ENCODE measurements around the gene CFD. TPM values are rescaled to one million over a fixed set of nuclear protein-coding genes. Genes with fewer than 3 reads are reported as not detected.
A peak's percentile ranks its signal among the peaks of the same experiment; 100 is the strongest.

CFD gene
- total RNA-seq, 1 donor from 2014 or later = 1.8 TPM

DNA sequence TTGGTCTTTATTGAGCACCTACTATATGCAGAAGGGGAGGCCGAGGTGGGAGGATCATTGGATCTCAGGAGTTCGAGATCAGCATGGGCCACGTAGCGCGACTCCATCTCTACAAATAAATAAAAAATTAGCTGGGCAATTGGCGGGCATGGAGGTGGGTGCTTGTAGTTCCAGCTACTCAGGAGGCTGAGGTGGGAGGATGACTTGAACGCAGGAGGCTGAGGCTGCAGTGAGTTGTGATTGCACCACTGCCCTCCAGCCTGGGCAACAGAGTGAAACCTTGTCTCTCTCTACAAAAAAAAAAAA is 3.8 kb downstream of the CFD start:
- no peaks in the 10 kb centered on the region for H3K9me3 Mint-ChIP-seq
- peaks cover 6% of the 10 kb centered on the region for H3K27me3 Mint-ChIP-seq (ENCODE audit: low read depth)
- H3K4me3 Mint-ChIP-seq (ENCODE audit: low read depth) = peak overlapping the region; percentile 49
- no peak for DNase-seq (ENCODE audit: low spot score)
- intact Hi-C loops (cut with micrococcal nuclease) = loop anchor here (2.0 to 5.0 kb wide), 3 partner anchors 30 to 119 kb away; partner anchors contain the start of genes MED16, RNU6-9 and WDR18
- no peak overlapping the region for H3K27ac Mint-ChIP-seq
- H3K36me3 Mint-ChIP-seq (ENCODE audit: low read depth) = peaks cover 5% of the 10 kb centered on the region
- H3K4me1 Mint-ChIP-seq (ENCODE audit: low read depth) = peaks cover 9% of the 10 kb centered on the region

DNA sequence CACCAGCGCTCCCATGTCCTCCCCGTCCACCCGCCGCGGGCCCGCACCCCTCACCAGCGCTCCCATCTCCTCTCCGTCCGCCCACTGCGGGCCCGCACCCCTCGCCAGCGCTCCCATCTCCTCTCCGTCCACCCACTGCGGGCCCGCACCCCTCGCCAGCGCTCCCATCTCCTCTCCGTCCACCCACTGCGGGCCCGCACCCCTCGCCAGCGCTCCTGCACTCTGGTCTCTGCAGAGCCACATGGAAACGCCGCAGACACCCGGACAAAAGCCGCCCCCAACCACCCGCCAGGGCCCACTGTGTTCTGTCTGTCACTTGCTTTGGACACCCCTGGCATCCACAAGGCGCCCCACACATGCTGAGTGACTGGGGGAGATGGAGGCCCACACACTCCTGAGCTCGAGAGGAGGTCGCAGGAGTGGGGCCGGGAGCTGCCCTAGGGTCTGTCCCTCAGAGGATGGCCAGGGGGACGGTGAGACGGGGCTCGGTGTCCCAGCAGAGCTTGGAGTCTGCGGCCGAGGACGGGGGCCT is 7.4 kb downstream of the CFD start:
- intact Hi-C loops (cut with micrococcal nuclease) = no loop called here
- Mint-ChIP-seq H3K4me3 (ENCODE audit: low read depth) (no peak overlapping the region), H3K9me3 (no peaks in the 10 kb centered on the region), H3K27me3 (ENCODE audit: low read depth) (no peaks in the 10 kb centered on the region), H3K4me1 (ENCODE audit: low read depth) (peaks cover 9% of the 10 kb centered on the region), H3K36me3 (ENCODE audit: low read depth) (peaks cover 13% of the 10 kb centered on the region), H3K27ac (no peak overlapping the region)
- no peak for DNase-seq (ENCODE audit: low spot score)

DNA sequence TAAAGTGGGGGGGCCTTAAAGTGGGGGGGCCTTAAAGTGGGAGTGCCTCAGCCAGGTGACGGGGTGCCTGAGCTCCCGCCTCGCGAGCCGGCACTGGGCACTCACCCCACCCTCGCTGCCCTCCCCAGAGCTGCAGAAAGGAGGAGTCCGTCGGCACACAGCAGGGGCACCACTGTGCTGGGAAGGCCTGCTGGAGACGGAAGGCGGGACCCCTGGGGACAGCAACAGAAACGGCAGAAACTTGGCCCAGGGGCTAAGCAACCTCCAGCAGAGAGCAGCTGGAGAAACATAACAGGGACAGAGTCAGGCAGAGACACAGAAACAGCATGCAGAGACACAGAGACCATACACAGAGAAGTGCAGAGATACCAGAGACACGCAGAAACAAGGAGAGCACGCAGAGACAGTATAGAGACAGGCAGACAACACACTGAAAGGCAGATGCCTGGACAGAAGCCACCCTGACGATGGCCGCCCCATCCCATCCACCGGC is 7.9 kb downstream of the CFD start:
- Mint-ChIP-seq H3K36me3 (ENCODE audit: low read depth) (peaks cover 13% of the 10 kb centered on the region), H3K27ac (no peak overlapping the region), H3K9me3 (no peaks in the 10 kb centered on the region), H3K4me1 (ENCODE audit: low read depth) (peaks cover 9% of the 10 kb centered on the region), H3K4me3 (ENCODE audit: low read depth) (no peak overlapping the region), H3K27me3 (ENCODE audit: low read depth) (no peaks in the 10 kb centered on the region)
- intact Hi-C loops (cut with micrococcal nuclease) = no loop called here
- DNase-seq (ENCODE audit: low spot score) = no peak

DNA sequence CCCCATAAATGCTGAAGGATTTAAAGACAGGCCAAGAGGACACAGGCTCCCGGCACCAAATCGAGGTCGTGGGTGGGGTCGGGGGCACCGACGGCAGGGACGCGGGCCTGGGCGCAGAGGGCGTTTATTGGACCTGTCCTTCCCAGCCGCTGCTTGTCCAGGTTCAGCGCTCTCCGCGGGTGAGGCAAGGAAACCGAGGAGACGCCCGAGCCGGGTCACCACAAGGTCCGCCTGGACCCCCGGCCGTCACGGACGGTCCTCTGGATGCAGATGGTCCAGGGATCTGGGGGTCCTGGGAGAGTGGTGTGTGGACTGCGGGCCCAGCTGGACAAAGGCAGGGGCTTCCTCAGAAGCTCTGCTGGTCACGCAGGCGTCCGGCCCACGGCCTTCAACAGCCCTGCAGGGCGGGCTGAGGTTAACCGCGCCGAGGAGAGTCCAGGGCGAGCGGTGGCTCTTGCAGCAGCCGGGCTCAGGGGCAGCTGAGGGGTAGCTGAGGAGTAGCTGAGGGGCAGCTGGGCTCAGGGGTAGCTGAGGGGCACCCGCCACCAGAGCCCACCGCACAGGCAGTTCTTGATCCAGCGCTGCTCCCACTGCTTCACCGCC is 8.5 kb downstream of the CFD start:
- Mint-ChIP-seq H3K4me1 (ENCODE audit: low read depth) (peaks cover 7% of the 10 kb centered on the region), H3K9me3 (no peaks in the 10 kb centered on the region), H3K27me3 (ENCODE audit: low read depth) (no peaks in the 10 kb centered on the region), H3K27ac (no peak overlapping the region), H3K4me3 (ENCODE audit: low read depth) (no peak overlapping the region), H3K36me3 (ENCODE audit: low read depth) (peaks cover 13% of the 10 kb centered on the region)
- intact Hi-C loops (cut with micrococcal nuclease) = no loop called here
- DNase-seq (ENCODE audit: low spot score) = no peak

DNA sequence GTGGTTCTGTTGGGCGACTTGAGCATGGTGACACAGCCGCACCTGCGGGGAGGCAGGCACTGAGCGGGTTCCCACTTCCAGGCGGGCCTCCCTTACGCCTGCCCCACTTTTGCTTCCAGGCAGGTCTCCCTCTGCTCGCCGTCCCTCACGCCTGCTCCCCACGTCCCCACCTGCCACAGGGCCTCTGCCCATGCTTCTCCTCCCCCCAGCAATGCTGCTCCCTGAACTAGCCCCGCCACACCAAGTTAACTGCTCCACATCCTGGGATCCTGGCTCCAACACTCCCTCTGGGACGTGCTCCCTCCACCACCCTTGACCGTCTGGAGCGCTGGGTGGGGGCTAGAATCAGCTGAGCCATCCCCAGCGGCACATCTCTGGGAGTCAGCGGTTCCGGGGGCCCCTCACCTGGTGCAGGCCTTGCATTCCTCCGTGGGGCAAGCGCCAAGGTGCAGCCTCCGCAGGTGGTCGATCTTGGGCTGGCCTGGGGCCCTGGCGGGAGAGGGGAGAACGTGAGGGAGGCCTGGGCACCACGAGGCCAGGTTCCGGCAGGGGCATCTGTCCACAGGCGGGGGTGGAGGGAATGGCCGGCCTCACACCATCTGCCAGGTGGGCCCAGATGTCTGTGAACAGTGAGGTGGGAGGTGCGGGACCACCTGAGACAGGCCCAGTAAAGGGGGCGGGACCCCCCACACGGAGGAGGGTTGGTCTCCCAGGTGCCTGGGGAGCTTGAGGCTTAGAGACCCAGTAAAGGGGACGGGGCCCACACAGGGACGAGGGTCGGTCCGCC is 9.2 kb downstream of the CFD start:
- Mint-ChIP-seq H3K27ac (no peak overlapping the region), H3K36me3 (ENCODE audit: low read depth) (peaks cover 13% of the 10 kb centered on the region), H3K4me3 (ENCODE audit: low read depth) (no peak overlapping the region), H3K27me3 (ENCODE audit: low read depth) (no peaks in the 10 kb centered on the region), H3K4me1 (ENCODE audit: low read depth) (peaks cover 3% of the 10 kb centered on the region), H3K9me3 (no peaks in the 10 kb centered on the region)
- DNase-seq (ENCODE audit: low spot score) = no peak
- intact Hi-C loops (cut with micrococcal nuclease) = no loop called here

DNA sequence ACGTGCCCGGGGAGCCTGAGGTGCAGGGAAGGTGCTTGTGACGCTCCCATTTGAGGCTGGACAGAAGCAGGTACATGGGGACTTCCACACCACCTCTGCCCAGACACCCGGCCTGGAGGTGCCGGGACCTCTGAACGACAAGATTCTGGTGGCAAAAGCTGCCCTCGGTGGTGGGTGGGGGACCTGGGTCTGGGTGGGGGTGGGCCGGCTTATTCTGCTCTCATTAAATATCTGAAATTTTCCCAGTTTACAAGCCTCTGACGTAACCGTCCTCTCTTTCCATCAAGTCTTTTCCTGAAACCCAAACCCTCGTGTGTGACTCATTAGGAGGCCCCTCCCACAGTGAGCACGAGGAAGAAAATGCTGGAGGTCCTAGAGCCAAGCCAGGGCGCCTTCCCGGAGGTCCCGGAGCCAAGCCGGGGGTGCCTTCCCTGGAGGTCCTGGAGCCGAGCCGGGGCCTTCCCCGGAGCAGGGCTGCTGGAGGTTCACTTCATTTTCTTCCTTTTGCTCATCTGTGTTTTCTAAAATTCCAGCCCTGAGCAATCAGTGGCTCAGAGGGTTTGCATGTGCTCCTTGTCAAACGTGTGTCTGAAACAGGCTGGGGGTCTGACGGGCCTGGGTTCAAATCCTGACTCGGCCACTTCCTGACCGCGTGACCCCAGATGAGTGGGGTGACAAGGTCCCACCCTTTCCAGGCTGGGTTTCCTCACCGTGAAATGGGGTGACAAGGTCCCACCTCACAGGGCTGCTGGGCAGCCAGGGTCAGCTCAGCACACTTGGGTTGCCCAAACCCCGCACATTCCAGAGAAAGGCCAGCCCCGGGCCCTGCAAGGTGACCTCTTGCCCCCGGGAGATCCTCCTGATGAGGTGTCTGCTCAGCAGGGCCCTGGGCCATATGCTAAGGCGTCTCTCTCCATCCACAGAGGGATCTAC is 10.0 kb downstream of the CFD start:
- no peak overlapping the region for H3K4me3 Mint-ChIP-seq (ENCODE audit: low read depth)

DNA sequence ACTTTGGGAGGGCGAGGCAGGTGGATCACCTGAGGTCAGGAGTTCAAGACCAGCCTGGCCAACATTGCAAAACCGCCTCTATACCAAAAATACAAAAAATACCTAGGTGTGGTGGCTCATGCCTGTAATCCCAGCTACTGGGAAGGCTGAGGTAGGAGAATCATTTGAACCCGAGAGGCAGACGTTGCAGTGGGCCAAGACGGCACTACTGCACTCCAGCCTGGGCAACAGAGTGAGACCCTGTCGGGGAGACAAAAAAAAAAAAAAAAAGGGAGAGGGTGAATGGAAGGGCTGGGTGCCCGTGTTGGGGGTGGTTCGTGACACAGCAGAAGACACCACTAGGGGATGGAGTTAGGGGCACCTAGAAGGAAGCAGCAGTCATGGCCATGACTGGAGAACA is 10.8 kb downstream of the CFD start:
- no peak overlapping the region for H3K27ac Mint-ChIP-seq

More for the DNA sequence above, 10.0 kb downstream of the CFD start:
- Mint-ChIP-seq H3K36me3 (ENCODE audit: low read depth) (peaks cover 13% of the 10 kb centered on the region), H3K27ac (no peak overlapping the region), H3K9me3 (no peaks in the 10 kb centered on the region), H3K27me3 (ENCODE audit: low read depth) (no peaks in the 10 kb centered on the region), H3K4me1 (ENCODE audit: low read depth) (peaks cover 2% of the 10 kb centered on the region)
- intact Hi-C loops (cut with micrococcal nuclease) = no loop called here
- no peak for DNase-seq (ENCODE audit: low spot score)

DNA sequence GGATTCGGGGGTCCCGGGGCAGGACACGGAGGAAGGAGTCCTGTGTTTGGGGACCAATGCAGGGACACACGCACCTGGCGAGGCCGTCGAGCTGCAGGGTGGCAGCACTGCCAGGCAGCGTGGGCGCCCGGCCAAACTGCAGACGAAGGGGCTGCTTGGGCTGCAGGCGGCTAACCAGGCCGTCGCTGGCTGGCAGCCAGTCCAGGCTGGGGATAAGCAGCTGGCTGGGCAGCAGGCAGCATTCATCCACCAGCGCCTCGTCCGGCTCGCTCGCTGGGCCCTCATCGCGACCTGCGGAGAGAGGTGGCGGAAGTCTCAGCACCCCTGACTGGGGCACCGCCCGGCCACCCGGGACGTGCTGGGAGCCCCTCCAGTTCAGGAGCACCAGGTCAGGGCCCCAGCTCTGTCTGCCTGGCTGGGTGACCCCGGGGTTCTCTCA is 11.5 kb downstream of the CFD start:
- DNase-seq (ENCODE audit: low spot score) = no peak
- Mint-ChIP-seq H3K27me3 (ENCODE audit: low read depth) (no peaks in the 10 kb centered on the region), H3K27ac (no peak overlapping the region), H3K9me3 (no peaks in the 10 kb centered on the region), H3K36me3 (ENCODE audit: low read depth) (peaks cover 13% of the 10 kb centered on the region), H3K4me1 (ENCODE audit: low read depth) (peaks cover 2% of the 10 kb centered on the region), H3K4me3 (ENCODE audit: low read depth) (no peak overlapping the region)
- intact Hi-C loops (cut with micrococcal nuclease) = no loop called here

More for the DNA sequence above, 10.8 kb downstream of the CFD start:
- Mint-ChIP-seq H3K4me1 (ENCODE audit: low read depth) (peaks cover 2% of the 10 kb centered on the region), H3K27me3 (ENCODE audit: low read depth) (no peaks in the 10 kb centered on the region), H3K9me3 (no peaks in the 10 kb centered on the region), H3K36me3 (ENCODE audit: low read depth) (peaks cover 13% of the 10 kb centered on the region), H3K4me3 (ENCODE audit: low read depth) (no peak overlapping the region)
- intact Hi-C loops (cut with micrococcal nuclease) = no loop called here
- DNase-seq (ENCODE audit: low spot score) = no peak

DNA sequence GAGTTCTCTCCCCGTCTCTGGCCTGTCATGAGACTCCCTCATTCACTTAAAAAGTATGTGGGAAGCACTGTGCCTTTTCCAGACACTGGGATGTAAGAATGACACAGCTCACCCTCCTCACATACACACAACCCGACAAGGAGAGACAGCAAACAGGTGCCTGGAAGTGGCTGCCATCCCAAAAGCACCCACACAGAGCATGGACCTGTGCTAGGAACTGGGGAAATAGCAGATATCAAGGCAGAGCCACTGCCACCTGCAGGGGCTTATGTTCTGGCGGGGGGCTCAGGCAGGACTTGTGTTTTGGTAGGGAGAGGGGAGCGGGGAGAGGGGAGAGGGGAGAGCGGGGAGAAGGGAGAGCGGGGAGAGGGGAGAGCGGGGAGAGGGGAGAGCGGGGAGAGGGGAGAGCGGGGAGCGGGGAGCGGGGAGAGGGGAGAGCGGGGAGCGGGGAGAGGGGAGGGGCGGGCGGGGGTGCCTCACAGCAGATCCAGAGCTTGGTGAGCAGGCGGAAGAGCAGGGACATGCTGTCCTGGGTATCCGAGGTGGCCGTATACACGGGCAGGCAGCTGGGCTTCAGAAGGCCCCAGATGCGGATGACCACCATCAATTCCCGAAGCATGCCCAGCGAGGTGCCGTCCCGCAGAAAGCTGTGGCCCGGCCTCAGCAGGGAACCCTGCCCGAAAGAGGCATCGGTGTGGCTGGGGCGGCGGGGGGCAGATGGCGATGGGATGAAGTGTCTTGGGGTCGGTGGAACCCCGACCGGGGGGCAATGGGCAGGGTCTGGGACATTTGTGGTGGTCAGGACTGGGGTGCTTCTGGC is 12.2 kb downstream of the CFD start:
- intact Hi-C loops (cut with micrococcal nuclease) = no loop called here
- peaks cover 16% of the 10 kb centered on the region for H3K36me3 Mint-ChIP-seq (ENCODE audit: low read depth)
- H3K27me3 Mint-ChIP-seq (ENCODE audit: low read depth) = no peaks in the 10 kb centered on the region
- H3K4me3 Mint-ChIP-seq (ENCODE audit: low read depth) = peak overlapping the region; percentile 33
- peaks cover 2% of the 10 kb centered on the region for H3K4me1 Mint-ChIP-seq (ENCODE audit: low read depth)
- DNase-seq (ENCODE audit: low spot score) = no peak
- H3K9me3 Mint-ChIP-seq = no peaks in the 10 kb centered on the region
- H3K27ac Mint-ChIP-seq = peak overlapping the region; percentile 72

DNA sequence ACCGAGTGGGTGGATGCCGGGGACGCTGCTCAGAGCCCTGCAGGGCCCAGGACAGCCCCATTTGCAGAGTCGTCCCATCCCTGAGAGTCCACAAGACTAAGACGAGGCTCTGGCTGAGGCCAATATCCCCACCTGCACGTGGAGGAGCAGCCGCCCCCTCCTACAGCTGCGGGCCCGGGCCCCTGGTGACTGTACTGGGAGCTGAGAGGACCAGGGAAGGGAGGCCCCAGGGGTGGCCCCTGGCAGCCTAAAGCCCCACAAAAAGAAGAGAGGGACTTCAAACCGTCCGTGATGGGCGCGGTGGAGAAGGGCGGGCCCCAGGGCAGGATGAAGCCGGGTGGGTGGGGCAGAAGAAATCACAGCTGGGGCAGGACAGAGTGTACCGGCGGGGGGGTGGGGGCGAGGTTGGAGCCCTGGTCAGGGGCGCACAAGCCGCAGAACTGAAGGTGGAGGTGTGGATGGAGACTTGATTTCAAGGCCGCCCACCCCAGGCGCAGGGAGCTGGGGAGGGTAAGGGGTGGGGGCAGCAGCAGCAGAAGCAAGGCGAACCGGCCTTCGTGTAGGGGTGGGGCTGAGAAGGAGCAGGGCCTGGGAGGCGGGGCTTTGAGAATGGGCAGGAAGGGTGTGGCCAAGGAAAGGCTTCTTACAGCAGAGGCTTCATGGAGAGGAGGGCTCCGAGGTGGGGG is 12.9 kb downstream of the CFD start:
- intact Hi-C loops (cut with micrococcal nuclease) = no loop called here
- H3K36me3 Mint-ChIP-seq (ENCODE audit: low read depth) = peaks cover 14% of the 10 kb centered on the region
- H3K9me3 Mint-ChIP-seq = no peaks in the 10 kb centered on the region
- H3K27me3 Mint-ChIP-seq (ENCODE audit: low read depth) = no peaks in the 10 kb centered on the region
- DNase-seq (ENCODE audit: low spot score) = peak; percentile 87
- peak overlapping the region; percentile 49 for H3K27ac Mint-ChIP-seq
- peak overlapping the region; percentile 65 for H3K4me3 Mint-ChIP-seq (ENCODE audit: low read depth)
- H3K4me1 Mint-ChIP-seq (ENCODE audit: low read depth) = peaks cover 2% of the 10 kb centered on the region

DNA sequence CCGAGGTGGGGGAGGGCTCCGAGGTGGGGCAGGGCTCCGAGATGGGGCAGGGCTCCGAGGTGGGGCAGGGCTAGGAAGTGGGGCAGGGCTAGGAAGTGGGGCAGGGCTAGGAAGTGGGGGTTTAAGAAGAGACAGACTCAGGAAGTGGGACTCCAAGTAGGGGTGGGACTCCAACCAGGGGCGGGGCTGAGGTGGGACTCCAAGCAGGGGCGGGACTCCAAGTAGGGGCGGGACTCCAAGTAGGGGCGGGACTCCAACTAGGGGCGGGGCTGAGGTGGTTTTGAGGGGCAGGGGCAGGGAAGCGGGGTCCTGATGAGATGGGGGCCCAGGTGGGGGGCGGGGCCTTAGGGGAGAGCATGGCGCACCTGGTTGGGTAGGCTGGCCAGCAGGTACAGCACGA is 13.6 kb downstream of the CFD start:
- peak; percentile 79 for DNase-seq (ENCODE audit: low spot score)
- Mint-ChIP-seq H3K4me3 (ENCODE audit: low read depth) (no peak overlapping the region), H3K27me3 (ENCODE audit: low read depth) (no peaks in the 10 kb centered on the region), H3K9me3 (no peaks in the 10 kb centered on the region), H3K36me3 (ENCODE audit: low read depth) (peaks cover 11% of the 10 kb centered on the region), H3K4me1 (ENCODE audit: low read depth) (peaks cover 2% of the 10 kb centered on the region), H3K27ac (peak overlapping the region; percentile 67)
- intact Hi-C loops (cut with micrococcal nuclease) = no loop called here
